OCI-LY7 (cell line): ENCODE data around the gene NCAM2. TPM values are rescaled to one million over a fixed set of nuclear protein-coding genes. Genes with fewer than 3 reads are reported as not detected.

Source experiments
- BruUV-seq: library from RNA; stranded (reverse); fragments of 400-500 nt; replicated peaks from 2 replicates; lab custom pipeline; 2021; lab: Mats Ljungman, UMichigan
- CTCF ChIA-PET: fragments of 300-600 bp; sonication (Branson Sonifier 250); formaldehyde crosslinking; loops from one replicate; lab custom pipeline; 2022; ENCODE audit warnings: antibody characterized with exemption; ENCODE audit not compliant: unreplicated experiment; lab: Charles Lee
- POLR2A ChIA-PET: fragments of 300-600 bp; sonication (Branson Sonifier 250); formaldehyde crosslinking; loops from one replicate; lab custom pipeline; 2022; ENCODE audit warnings: antibody characterized with exemption; lab: Charles Lee
- DNase-seq: peaks from one replicate; pipeline ENCODE4 v3.0.0-alpha.2; 2015; ENCODE audit warnings: low spot score
- H2AFZ ChIP-seq: fragments of 200-600 bp; sonication (generic), shearing (Covaris generic); 2 replicates; pipeline ENCODE4 v1.6.1; 2014; ENCODE audit warnings: mild to moderate bottlenecking, antibody characterized with exemption, low read length, moderate library complexity
- H3K27ac ChIP-seq: fragments of 200-600 bp; sonication (generic); 2 replicates; pipeline ENCODE4 v1.5.1; 2014; ENCODE audit warnings: mixed run types, low read depth, mild to moderate bottlenecking, moderate library complexity, low read length, inconsistent platforms; ENCODE audit not compliant: poor library complexity, severe bottlenecking
- H3K36me3 ChIP-seq: fragments of 200-600 bp; sonication (generic); 2 replicates; pipeline ENCODE4 v1.6.1; 2014; ENCODE audit warnings: mild to moderate bottlenecking, antibody characterized with exemption, low read length, moderate library complexity, mixed read lengths; ENCODE audit not compliant: insufficient read depth
- H3K4me1 ChIP-seq: fragments of 200-600 bp; sonication (generic); 2 replicates; pipeline ENCODE4 v1.5.1; 2014; ENCODE audit warnings: mild to moderate bottlenecking, low read length; ENCODE audit not compliant: insufficient read depth, poor library complexity, severe bottlenecking
- H3K4me2 ChIP-seq: fragments of 200-600 bp; sonication (generic); 2 replicates; pipeline ENCODE4 v1.6.1; 2014; ENCODE audit warnings: mild to moderate bottlenecking, low read length
- H3K4me3 ChIP-seq: fragments of 200-600 bp; sonication (generic); 2 replicates; pipeline ENCODE4 v1.5.1; 2014; ENCODE audit warnings: mild to moderate bottlenecking, low read depth, low read length; ENCODE audit not compliant: poor library complexity, severe bottlenecking
- H3K79me2 ChIP-seq: fragments of 200-600 bp; sonication (generic); 2 replicates; pipeline ENCODE4 v1.6.1; 2016; ENCODE audit warnings: low read depth, mild to moderate bottlenecking, low read length, moderate library complexity, mixed read lengths; ENCODE audit not compliant: insufficient read depth
- H3K9me2 ChIP-seq: fragments of 200-600 bp; sonication (generic); 2 replicates; pipeline ENCODE4 v1.6.1; 2016; ENCODE audit warnings: mild to moderate bottlenecking, low read length, mixed read lengths; ENCODE audit not compliant: insufficient read depth
- H3K9me3 ChIP-seq: fragments of 200-600 bp; sonication (generic); 2 replicates; pipeline ENCODE4 v1.6.1; 2014; ENCODE audit warnings: mild to moderate bottlenecking, mixed run types, low read length, mixed read lengths
- H4K20me1 ChIP-seq: fragments of 200-600 bp; sonication (generic); 2 replicates; pipeline ENCODE4 v1.6.1; 2014; ENCODE audit warnings: mild to moderate bottlenecking, antibody characterized with exemption, low read length, moderate library complexity, mixed read lengths; ENCODE audit not compliant: insufficient read depth
- CTCF ChIP-seq: fragments of 200-600 bp; sonication (generic); conservative IDR thresholded peaks from 2 replicates; pipeline ENCODE4 v1.5.1; 2014; ENCODE audit warnings: mild to moderate bottlenecking, antibody characterized with exemption, low read length, moderate library complexity, mixed read lengths
- EZH2phosphoT487 ChIP-seq: fragments of 200-600 bp; sonication (generic); IDR thresholded peaks from 2 replicates; pipeline ENCODE4 v1.6.1; 2018; ENCODE audit warnings: low read depth, borderline replicate concordance, mild to moderate bottlenecking, mixed run types, antibody characterized with exemption, low read length, moderate library complexity, mixed read lengths
- intact Hi-C: fragments of 100-400 bp; cut with micrococcal nuclease; formaldehyde crosslinking; loops from one replicate; pipeline ENCODE4 v1.10.0; 2022; ENCODE audit not compliant: unreplicated experiment
- total RNA-seq, 2 experiments: library from RNA; depleted of rRNA in 1 of 2; stranded (reverse); fragments of >200 nt in 1 of 2; shearing (Covaris generic) in 1 of 2; gene quantifications; 2 replicates each; pipeline ENCODE4 v1.2.3, GENCODE V29; 2014 to 2022

NCAM2 gene
- total RNA-seq, 2 experiments from 2014 or later = not detected

- no peaks in the 10 kb centered on the region for H3K4me1 ChIP-seq
- intact Hi-C loops = no loop called here
Observed at GRCh38 chr21:21468003-21468402, 469.8 kb downstream of the NCAM2 start.

GRCh38 chr21:21481239-21481638 is 483.0 kb downstream of the NCAM2 start:
- no peaks in the 10 kb centered on the region for H3K79me2 ChIP-seq
- H4K20me1 ChIP-seq = no peaks in the 10 kb centered on the region
- intact Hi-C loops = no loop called here
- DNase-seq = no peak
- H3K4me3 ChIP-seq = no peak overlapping the region
- H3K9me3 ChIP-seq = peaks cover 41% of the 10 kb centered on the region; the same call in 1 of the 2 replicates
- no peak overlapping the region for H3K27ac ChIP-seq
- TF ChIP-seq EZH2phosphoT487 (no peak), CTCF (no peak)
- ChIA-PET CTCF (no interaction called here), POLR2A (no interaction called here)
- H2AFZ ChIP-seq = no peak overlapping the region
- no peaks in the 10 kb centered on the region for H3K9me2 ChIP-seq
- H3K4me1 ChIP-seq = no peaks in the 10 kb centered on the region
- no peaks in the 10 kb centered on the region for H3K36me3 ChIP-seq
- no peak overlapping the region for H3K4me2 ChIP-seq
- BruUV-seq = no TSS peak

More at GRCh38 chr21:21468003-21468402, 469.8 kb downstream of the NCAM2 start:
- POLR2A ChIA-PET = no interaction called here
- Histone ChIP-seq H3K79me2 (no peaks in the 10 kb centered on the region), H3K9me2 (no peaks in the 10 kb centered on the region), H3K4me2 (no peak overlapping the region), H3K9me3 (peaks cover 34% of the 10 kb centered on the region; the same call in 1 of the 2 replicates), H3K4me3 (no peak overlapping the region), H3K27ac (no peak overlapping the region), H2AFZ (no peak overlapping the region), H3K36me3 (no peaks in the 10 kb centered on the region), H4K20me1 (no peaks in the 10 kb centered on the region)
- CTCF ChIA-PET = no interaction called here
- TF ChIP-seq EZH2phosphoT487 (no peak), CTCF (no peak)
- DNase-seq = no peak
- BruUV-seq = no TSS peak

GRCh38 chr21:21508859-21509258 is 510.6 kb downstream of the NCAM2 start:
- ChIA-PET POLR2A (no interaction called here), CTCF (no interaction called here)
- Histone ChIP-seq H3K4me1 (no peaks in the 10 kb centered on the region), H3K9me3 (peaks cover 26% of the 10 kb centered on the region), H3K4me3 (no peak overlapping the region), H3K79me2 (no peaks in the 10 kb centered on the region), H3K27ac (no peak overlapping the region), H3K36me3 (no peaks in the 10 kb centered on the region), H3K9me2 (no peaks in the 10 kb centered on the region), H3K4me2 (no peak overlapping the region), H4K20me1 (no peaks in the 10 kb centered on the region), H2AFZ (no peak overlapping the region)
- intact Hi-C loops = no loop called here
- BruUV-seq = no TSS peak
- TF ChIP-seq CTCF (no peak), EZH2phosphoT487 (no peak)
- DNase-seq = no peak
